Thyroid gland (tissue), 4 donors: Measurements from ENCODE around the gene LBHD1.
"Not testable (repeated sequence)": the region's sequence is repeated elsewhere in the genome, so short reads cannot be mapped to it uniquely, and the experiment has no call there.

ENCODE experiments used
- CTCF ChIP-seq, 6 experiments: fragments of 200-600 bp in 3 of 6; fragments of 450-650 bp in 3 of 6; sonication (generic) in 3 of 6; IDR thresholded peaks; one replicate each; pipeline ENCODE4 v1.5.1; 2016 to 2019; ENCODE audit warnings: antibody characterized with exemption in 6 of 6, mild to moderate bottlenecking in 2 of 6, inconsistent platforms in 1 of 6, moderate library complexity in 1 of 6
- POLR2A ChIP-seq, 2 donors: fragments of 450-650 bp; IDR thresholded peaks; one replicate each; pipeline ENCODE4 v1.6.1; 2017; ENCODE audit warnings: antibody characterized with exemption in 2 of 2, mild to moderate bottlenecking in 2 of 2, moderate library complexity in 1 of 2

- not testable (repeated sequence) for TF ChIP-seq CTCF, POLR2A (IDR thresholded peaks at IDR 0.05)
Observed at GRCh38 chr11:62616957-62617356, 55.1 kb downstream of the LBHD1 start.
